ENCODE data around the gene ARHGAP22. TPM values are rescaled to one million over a fixed set of nuclear protein-coding genes. Genes with fewer than 3 reads are reported as not detected.

ARHGAP22 gene
- total RNA-seq, 1 experiment from 2014 or later, result 13.5 TPM

DNA sequence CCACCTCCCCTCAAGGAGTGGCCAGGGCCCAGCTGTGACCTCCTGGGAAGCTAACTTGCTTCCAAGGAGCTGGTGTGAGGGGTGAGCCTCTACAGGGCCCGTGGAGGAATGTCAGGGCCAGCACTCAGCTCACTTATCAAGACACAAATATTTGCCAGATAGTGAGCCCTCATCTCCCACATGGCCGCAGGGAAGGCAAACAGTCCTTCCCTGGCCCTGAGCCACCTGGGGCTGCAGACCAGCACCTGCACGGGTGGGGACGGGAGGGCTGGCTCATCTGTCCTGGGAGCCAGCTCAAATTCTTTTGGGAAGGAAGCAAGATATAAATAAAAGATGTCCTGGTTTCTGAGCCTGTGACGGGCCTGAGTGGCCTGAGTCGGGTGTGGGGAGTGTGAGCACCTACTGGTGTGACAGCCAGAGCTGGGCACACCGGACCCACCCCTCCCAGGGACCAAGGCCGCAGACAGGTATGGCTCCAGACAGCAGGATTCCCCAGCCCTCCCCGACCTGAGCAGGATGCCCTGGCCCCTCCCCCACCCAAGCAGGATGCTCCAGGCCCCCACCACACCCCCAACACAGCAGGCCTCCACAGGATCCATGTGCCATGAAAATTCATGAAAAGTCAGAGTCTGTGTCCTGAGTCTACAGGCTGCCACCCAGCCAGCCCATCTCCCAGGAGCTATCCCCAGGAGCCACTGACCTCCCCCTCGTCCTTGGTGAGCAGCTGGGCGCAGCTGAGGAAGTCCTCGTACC lies 150.4 kb downstream of the ARHGAP22 start:
- H3K27me3 ChIP-seq (replicated peaks; ENCODE audit: control insufficient read depth, insufficient read depth, low read length), result no peaks in the 10 kb centered on the region
- ChIA-PET POLR2A (no interaction called here), CTCF (interaction anchor here (0.8 to 2.3 kb wide), 15 partner anchors 9 to 202 kb away, joined by 3 to 24 read pairs (median 5); no protein-coding TSS in a partner anchor)
- peak; percentile 83 to 92 for DNase-seq
- peak overlapping the region; percentile 92 for H3K27ac Mint-ChIP-seq (ENCODE audit: unreplicated experiment)
- H3K36me3 ChIP-seq (ENCODE audit: control insufficient read depth, insufficient read depth, low read length), result no peaks in the 10 kb centered on the region; the same call in 1 of the 2 replicates
- no peak overlapping the region for H3K4me3 ChIP-seq (ENCODE audit: low read depth, low read length)
- intact Hi-C loops (cut with micrococcal nuclease; ENCODE audit: unreplicated experiment), result loop anchor here (2.0 kb wide), 2 partner anchors 14 to 72 kb away; no protein-coding TSS in a partner anchor
- TF ChIP-seq, protein P1, sequence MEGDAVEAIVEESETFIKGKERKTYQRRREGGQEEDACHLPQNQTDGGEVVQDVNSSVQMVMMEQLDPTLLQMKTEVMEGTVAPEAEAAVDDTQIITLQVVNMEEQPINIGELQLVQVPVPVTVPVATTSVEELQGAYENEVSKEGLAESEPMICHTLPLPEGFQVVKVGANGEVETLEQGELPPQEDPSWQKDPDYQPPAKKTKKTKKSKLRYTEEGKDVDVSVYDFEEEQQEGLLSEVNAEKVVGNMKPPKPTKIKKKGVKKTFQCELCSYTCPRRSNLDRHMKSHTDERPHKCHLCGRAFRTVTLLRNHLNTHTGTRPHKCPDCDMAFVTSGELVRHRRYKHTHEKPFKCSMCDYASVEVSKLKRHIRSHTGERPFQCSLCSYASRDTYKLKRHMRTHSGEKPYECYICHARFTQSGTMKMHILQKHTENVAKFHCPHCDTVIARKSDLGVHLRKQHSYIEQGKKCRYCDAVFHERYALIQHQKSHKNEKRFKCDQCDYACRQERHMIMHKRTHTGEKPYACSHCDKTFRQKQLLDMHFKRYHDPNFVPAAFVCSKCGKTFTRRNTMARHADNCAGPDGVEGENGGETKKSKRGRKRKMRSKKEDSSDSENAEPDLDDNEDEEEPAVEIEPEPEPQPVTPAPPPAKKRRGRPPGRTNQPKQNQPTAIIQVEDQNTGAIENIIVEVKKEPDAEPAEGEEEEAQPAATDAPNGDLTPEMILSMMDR (IDR thresholded peaks at IDR 0.05; ENCODE audit: insufficient read depth in 1 of 2, low read depth in 1 of 2, low read length in 1 of 2, severe bottlenecking in 1 of 2, unreplicated experiment in 1 of 2), result no peak
- H3K4me1 Mint-ChIP-seq (ENCODE audit: low read depth, unreplicated experiment), result peaks cover 19% of the 10 kb centered on the region
- H3K9me3 Mint-ChIP-seq (ENCODE audit: unreplicated experiment), result no peaks in the 10 kb centered on the region
- peaks cover 47% of the 10 kb centered on the region for H3K4me1 ChIP-seq
- no peaks in the 10 kb centered on the region for H3K9me3 ChIP-seq
- peak overlapping the region; percentile 42 for H3K4me3 Mint-ChIP-seq (ENCODE audit: unreplicated experiment)
- no peaks in the 10 kb centered on the region for H3K27me3 Mint-ChIP-seq (ENCODE audit: insufficient read depth, unreplicated experiment)
- BruUV-seq (replicated peaks), result no TSS peak
- H3K36me3 Mint-ChIP-seq (ENCODE audit: insufficient read depth, unreplicated experiment), result no peaks in the 10 kb centered on the region

DNA sequence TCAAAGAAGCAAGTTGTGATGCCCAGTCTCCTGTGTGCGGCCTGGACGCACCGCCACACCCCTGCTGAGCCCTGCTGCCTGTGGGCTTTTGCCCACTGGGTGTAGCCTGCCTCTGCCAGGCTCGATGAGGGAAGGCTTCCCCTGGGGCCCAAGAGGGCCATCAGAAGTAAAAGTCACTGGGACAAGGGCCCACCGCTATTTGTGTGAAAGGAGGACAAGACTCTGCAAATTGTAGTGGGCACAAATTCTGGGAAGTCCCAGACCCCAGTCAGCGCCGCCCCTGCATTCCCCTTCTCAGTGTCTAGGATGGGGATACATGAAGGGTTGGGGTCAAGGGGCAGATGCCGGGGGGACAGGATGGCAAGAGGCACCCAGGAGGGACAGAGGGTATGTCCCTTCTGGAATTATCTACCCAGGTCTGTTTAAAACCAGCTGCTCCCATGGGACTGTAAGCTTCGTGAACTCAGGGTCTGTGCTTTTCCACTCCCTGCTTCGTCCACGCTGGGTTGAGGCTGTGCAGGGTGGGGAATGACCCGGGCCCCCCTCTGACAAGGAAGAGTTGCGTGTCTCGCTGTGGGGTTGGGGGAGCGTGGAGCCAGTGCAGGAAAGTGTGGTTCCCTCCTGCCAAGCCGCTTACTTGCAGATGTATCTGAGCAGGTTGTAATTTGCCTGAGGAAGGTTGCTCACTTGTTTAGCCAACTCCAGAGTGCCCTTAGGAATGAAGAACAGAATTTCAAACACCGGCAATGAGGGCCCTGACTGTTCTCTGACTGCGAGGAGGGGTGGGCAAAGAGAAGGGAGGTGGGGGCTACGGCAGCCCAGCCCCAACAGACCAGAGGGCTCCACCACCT lies 151.2 kb downstream of the ARHGAP22 start:
- Mint-ChIP-seq H3K9me3 (ENCODE audit: unreplicated experiment) (no peaks in the 10 kb centered on the region), H3K27ac (ENCODE audit: unreplicated experiment) (peak overlapping the region; percentile 92), H3K4me3 (ENCODE audit: unreplicated experiment) (peak overlapping the region; percentile 42), H3K4me1 (ENCODE audit: low read depth, unreplicated experiment) (peaks cover 26% of the 10 kb centered on the region), H3K36me3 (ENCODE audit: insufficient read depth, unreplicated experiment) (no peaks in the 10 kb centered on the region), H3K27me3 (ENCODE audit: insufficient read depth, unreplicated experiment) (no peaks in the 10 kb centered on the region)
- H3K9me3 ChIP-seq, result no peaks in the 10 kb centered on the region
- intact Hi-C loops (cut with micrococcal nuclease; ENCODE audit: unreplicated experiment), result loop anchor here (2.0 kb wide), 2 partner anchors 15 to 71 kb away; no protein-coding TSS in a partner anchor
- no peak for DNase-seq
- no peak overlapping the region for H3K4me3 ChIP-seq (ENCODE audit: low read depth, low read length)
- TF ChIP-seq, protein P1 (IDR thresholded peaks at IDR 0.05; ENCODE audit: insufficient read depth in 1 of 2, low read depth in 1 of 2, low read length in 1 of 2, severe bottlenecking in 1 of 2, unreplicated experiment in 1 of 2), result no peak
- no TSS peak for BruUV-seq (replicated peaks)
- CTCF ChIA-PET, result interaction anchor here (0.8 to 2.3 kb wide), 15 partner anchors 8 to 203 kb away, joined by 3 to 24 read pairs (median 5); no protein-coding TSS in a partner anchor
- no peaks in the 10 kb centered on the region; the same call in 1 of the 2 replicates for H3K36me3 ChIP-seq (ENCODE audit: control insufficient read depth, insufficient read depth, low read length)
- POLR2A ChIA-PET, result no interaction called here
- H3K27me3 ChIP-seq (replicated peaks; ENCODE audit: control insufficient read depth, insufficient read depth, low read length), result no peaks in the 10 kb centered on the region
- peaks cover 47% of the 10 kb centered on the region for H3K4me1 ChIP-seq

DNA sequence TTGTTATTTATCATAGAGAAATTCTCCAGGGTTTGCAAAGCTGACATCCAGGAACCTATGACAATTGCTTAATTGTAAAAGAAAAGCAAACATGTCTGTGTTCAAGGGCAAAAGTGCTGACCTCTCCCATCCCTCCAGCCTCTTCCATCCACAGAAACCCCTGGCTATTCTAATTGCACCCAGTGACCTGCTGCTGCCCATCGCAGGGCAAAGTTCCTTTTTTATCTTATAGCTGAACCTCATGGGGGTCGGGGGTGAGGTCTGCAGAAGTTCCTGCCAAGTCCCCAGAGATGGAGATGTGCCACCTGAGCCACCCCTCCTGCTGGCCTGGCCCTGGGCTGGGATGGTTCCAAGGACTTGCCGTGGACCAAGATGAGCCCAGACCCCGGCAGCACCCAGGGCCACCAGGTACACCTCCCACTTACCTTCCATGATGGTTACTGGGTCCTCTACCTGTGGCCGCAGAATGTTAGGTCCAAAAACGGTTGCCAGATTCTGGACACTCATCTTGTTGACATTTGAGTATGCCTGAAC lies 151.9 kb downstream of the ARHGAP22 start:
- Histone ChIP-seq H3K36me3 (ENCODE audit: control insufficient read depth, insufficient read depth, low read length) (no peaks in the 10 kb centered on the region; the same call in 1 of the 2 replicates), H3K27me3 (replicated peaks; ENCODE audit: control insufficient read depth, insufficient read depth, low read length) (no peaks in the 10 kb centered on the region), H3K4me1 (peaks cover 47% of the 10 kb centered on the region), H3K4me3 (ENCODE audit: low read depth, low read length) (no peak overlapping the region), H3K9me3 (no peaks in the 10 kb centered on the region)
- peaks cover 34% of the 10 kb centered on the region for H3K4me1 Mint-ChIP-seq (ENCODE audit: low read depth, unreplicated experiment)
- H3K36me3 Mint-ChIP-seq (ENCODE audit: insufficient read depth, unreplicated experiment), result peaks cover under 1% of the 10 kb centered on the region
- TF ChIP-seq, protein P1 (IDR thresholded peaks at IDR 0.05; ENCODE audit: insufficient read depth in 1 of 2, low read depth in 1 of 2, low read length in 1 of 2, severe bottlenecking in 1 of 2, unreplicated experiment in 1 of 2), result no peak
- POLR2A ChIA-PET, result no interaction called here
- H3K27me3 Mint-ChIP-seq (ENCODE audit: insufficient read depth, unreplicated experiment), result no peaks in the 10 kb centered on the region
- H3K4me3 Mint-ChIP-seq (ENCODE audit: unreplicated experiment), result no peak overlapping the region
- intact Hi-C loops (cut with micrococcal nuclease; ENCODE audit: unreplicated experiment), result no loop called here
- no peak for DNase-seq
- peak overlapping the region; percentile 92 for H3K27ac Mint-ChIP-seq (ENCODE audit: unreplicated experiment)
- H3K9me3 Mint-ChIP-seq (ENCODE audit: unreplicated experiment), result no peaks in the 10 kb centered on the region
- CTCF ChIA-PET, result interaction anchor here (1.1 to 1.6 kb wide), 3 partner anchors 11 to 89 kb away, joined by 3 to 9 read pairs (median 8); no protein-coding TSS in a partner anchor
- BruUV-seq (replicated peaks), result no TSS peak

All from Caco-2 (cell line).